Measurements from ENCODE around the gene ZNF280A.
A peak's percentile ranks its signal among the peaks of the same experiment; 100 is the strongest.
"Not testable (repeated sequence)": the region's sequence is repeated elsewhere in the genome, so short reads cannot be mapped to it uniquely, and the experiment has no call there.

The ZNF280A gene

DNA sequence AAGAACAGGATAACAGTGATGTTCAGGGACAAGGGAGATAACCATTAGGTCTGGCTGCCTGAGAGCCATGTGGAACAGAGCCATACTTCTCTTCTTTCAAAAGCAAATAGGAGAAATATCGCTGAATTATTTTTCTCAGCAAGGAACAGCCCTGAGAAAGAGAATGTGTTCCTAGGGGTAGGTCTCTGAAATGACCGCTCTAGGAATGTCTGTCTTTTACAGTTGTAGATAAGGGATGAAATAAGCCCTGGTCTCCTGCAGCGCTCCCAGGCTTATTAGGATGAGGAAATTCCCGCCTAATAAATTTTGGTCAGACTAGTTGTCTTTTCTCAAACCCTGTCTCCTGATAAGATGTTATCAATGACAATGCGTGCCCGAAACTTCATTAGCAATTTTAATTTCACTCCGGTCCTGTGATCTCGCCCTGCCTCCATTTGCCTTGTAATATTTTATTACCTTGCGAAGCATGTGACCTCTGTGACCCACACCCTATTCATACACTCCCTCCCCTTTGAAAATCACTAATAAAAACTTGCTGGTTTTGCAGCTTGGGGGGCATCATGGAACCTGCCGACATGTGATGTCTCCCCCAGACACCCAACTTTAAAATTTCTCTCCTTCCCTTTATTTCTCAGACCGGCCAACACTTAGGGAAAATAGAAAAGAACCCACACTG, 51.1 kb downstream of the ZNF280A start:
- DNase-seq (ENCODE audit: low read depth): not testable (repeated sequence)

DNA sequence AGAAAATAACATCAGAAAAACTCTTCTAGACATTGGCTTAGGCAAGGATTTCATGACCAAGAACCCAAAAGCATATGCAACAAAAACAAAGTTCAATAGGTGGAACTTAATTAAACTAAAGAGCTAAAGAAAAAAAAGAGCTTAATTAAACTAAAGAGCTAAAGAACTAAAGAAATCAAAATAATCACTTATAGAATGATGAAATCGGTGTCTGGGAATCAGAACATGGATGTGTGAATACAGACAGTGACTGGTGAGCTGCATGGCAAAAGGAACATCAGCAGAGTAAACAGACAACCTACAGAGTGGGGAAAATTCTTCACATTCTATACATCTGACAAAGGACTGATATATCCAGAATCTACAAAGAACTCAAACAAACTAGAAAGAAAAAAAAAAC, 53.0 kb downstream of the ZNF280A start:
- no peak for DNase-seq (ENCODE audit: low read depth)

DNA sequence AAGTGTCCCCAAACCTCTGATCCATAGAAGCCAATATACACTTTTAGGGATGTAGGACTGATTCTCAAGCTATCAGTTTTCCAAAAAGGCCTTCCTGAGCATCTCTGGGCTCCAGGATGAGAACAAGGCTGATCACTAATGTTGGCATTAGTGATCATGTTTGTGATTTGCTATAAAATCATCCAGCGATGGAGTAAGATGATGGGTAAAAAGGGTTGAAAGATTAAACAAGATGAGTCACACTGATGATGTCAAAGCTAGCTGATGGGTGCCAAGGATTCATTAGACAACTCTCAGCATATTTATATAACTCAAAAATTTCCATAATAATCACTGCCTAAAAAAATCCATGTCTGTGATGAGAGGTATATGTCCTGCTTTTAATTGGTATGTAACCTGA, 54.3 kb downstream of the ZNF280A start:
- DNase-seq (ENCODE audit: low read depth): no peak

DNA sequence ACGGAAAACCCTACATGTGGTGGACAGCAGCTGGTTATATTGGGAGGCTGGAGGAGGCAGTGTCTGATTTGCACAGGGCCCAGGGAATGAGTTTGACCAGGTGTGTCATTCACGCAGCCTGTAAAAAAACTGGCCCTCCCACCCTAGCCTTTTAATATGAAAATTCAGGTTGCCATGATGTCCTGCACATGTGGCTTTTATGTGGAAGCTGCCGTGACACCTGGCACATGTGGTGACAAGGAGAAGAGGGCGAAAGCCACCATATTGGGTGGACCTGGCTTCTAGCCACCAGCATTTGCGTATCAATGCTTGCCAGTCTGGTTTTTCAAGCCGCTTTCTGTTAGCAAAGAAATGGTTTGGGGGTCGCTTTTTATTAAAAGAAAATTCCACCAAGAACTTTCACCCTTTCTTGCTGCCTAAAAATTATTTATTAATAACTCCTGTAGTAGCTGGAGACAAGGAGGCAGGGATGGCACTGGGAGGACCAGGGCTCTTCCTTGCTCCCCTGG, 54.9 kb downstream of the ZNF280A start:
- no peak for DNase-seq (ENCODE audit: low read depth)

DNA sequence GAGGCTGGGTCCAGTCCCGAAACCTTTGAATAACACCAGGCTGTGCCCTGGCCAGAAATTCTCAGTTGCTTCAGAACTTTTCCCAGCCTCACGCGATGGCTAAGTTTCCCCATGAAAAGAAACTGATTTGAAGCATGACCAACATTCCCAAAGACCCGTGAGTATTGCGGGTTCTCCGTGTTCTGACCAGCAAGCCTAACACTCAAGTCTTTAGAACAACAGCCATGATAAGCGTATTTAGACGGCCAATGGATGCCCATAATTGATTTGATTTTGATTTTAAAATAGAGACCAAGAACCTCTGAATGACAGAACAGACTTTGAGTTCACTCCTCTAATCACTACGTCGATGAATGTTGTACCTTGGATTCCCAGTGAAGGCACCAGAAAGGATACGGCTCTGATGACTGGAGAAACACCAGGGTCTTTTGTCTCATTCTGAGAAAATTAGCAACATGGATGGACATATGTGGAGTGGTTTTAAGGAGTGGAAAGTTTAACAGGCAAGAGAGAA, 55.5 kb downstream of the ZNF280A start:
- DNase-seq (ENCODE audit: low read depth): no peak

DNA sequence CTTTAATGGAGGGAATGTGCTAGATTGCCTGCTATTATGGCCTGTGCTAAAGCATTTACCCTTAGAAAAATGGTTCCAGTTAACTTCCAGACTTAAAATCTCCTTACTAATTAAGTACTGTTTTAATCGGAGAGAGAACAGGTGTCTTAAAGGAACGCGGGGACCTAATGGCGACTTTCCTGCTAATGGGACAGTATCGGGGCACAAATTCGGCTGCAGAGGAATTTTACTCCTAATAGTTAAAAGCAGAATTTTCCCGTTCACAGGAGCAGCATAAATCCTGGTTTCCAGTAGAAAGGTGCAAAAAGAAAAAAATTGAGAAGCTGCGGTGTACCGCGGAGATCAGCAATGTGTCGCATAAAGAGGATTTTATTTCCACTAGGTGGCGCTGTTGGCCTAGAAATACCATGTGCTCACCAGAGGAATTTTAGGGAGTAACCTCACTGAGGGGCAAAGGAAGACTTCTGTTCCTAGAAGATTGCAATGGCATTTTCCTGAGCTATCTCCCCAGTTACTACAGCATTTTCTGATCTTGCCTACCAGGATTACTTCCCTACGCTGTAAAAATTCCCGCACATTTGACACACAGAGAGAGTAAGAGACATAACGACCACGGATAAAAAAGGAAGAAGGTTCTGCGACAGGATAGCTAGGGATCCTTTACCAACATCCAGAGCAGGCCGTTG, 56.1 kb downstream of the ZNF280A start:
- peak; percentile 26 for DNase-seq (ENCODE audit: low read depth)
